GM12872 (cell line): ENCODE results near the gene CIRBP.

Source experiments
- CTCF ChIP-seq: IDR thresholded peaks from 3 replicates; pipeline ENCODE4 v1.5.1; 2011; ENCODE audit warnings: low read depth, mild to moderate bottlenecking, low read length, moderate library complexity; ENCODE audit not compliant: insufficient read depth

The CIRBP gene

GRCh38 chr19:1302533-1303239 lies 33.6 kb downstream of the CIRBP start:
- TF ChIP-seq CTCF, result no peak

- no peak for TF ChIP-seq CTCF
These were observed 35.2 kb downstream of the CIRBP start for GRCh38 chr19:1304197-1304924.

- no peak for TF ChIP-seq CTCF
These were observed 38.2 kb downstream of the CIRBP start for GRCh38 chr19:1307320-1307719.

- no peak for TF ChIP-seq CTCF
These were observed 38.7 kb downstream of the CIRBP start for GRCh38 chr19:1307755-1308303.

- no peak for TF ChIP-seq CTCF
These were observed 39.6 kb downstream of the CIRBP start for GRCh38 chr19:1308718-1309117.

- TF ChIP-seq CTCF, result no peak
These were observed 41.1 kb downstream of the CIRBP start for GRCh38 chr19:1309977-1310852.

- no peak for TF ChIP-seq CTCF
These were observed 41.7 kb downstream of the CIRBP start for GRCh38 chr19:1310853-1311180.
